NCI-H1092 treated with DMSO at 0.1 percent for 48 hours (cell line): ENCODE results near the gene CSNK1G2.

ENCODE experiments used
- DNase-seq: peaks from one replicate; lab custom pipeline; 2025; lab: John Stamatoyannopoulos, UW

Gene CSNK1G2

DNA sequence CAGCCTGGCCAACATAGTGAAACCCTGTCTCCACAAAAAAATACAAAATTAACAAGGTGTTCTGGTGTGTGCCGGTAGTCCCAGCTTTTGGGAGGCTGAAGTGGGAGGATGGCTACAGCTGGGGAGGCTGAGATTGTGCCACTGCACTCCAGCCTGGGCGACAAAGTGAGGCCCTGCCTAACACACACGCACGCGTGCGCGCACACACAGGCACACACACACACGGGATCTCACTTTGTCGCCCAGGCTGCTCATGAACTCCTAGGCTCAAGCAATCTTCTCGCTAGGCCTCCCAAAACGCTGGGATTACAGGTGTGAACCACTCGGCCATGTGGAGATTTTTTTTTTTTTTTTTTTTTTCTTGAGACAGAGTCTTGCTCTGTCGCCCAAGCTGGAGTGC, 77.8 kb downstream of the CSNK1G2 start:
- DNase-seq: no peak

- no peak for DNase-seq
These were observed 80.6 kb downstream of the CSNK1G2 start for GRCh38 chr19:2021453-2022140.

DNA sequence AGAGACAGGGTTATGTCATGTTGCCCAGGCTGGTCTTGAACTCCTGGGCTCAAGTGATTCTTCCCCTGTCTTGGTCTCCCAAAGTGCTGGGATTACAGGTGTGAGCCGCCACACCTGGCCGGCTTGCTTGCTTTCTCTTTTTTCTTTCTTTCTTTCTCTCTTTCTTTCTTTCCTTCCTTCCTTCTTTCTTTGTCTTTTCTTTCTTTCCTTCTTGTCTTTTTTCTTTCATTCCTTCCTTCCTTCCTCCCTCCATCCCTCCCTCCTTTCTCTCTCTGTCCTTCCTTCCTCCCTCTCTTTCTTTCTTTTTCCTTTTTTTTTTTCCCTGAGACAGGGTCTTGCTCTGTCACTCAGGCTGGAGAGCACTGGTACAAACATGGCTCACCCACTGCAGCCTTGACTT, 81.3 kb downstream of the CSNK1G2 start:
- DNase-seq: no peak

DNA sequence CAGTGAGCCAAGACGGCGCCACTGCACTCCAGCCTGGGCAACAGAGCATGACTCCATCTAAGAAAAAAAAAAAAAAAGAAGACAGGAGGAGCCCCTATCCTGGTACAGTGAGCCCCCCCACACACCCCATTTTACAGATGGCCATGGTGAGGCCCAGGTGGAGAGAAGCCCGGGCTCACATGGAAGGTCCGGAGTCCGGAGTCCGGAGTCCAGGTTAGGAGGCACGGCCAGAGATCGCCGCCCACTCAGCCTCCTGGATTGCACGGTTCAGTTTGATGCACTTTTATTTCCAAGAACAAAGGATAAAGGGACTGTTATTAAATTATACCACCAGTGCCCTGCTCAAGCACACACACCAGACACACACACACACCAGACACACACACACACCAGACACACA, 85.8 kb downstream of the CSNK1G2 start:
- no peak for DNase-seq

DNA sequence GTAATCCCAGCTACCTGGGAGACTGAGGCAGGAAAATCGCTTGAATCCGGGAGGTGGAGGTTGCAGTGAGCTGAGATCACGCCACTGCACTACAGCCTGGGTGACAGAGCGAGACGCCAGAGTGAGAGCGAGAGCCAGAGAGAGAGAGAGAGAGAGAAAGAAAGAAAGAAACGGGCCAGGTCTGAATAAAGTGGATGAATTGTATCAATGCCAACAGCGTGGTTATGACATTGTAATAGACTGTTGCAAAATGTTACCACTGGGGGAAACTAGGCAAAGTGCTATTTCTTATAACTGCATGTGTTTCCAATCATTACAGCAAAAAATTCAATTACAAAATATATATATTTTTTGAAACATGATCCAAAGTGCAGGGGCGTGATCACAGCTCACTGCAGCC, 86.4 kb downstream of the CSNK1G2 start:
- no peak for DNase-seq
